Skeletal muscle satellite cell (primary cell): ENCODE results near the gene MRPL3.
"Not testable (repeated sequence)": the region's sequence is repeated elsewhere in the genome, so short reads cannot be mapped to it uniquely, and the experiment has no call there.

Experiments
- H3K27me3 ChIP-seq: 2 replicates; pipeline ENCODE4 v1.7.0; 2013; ENCODE audit warnings: low read length; ENCODE audit not compliant: control insufficient read depth, insufficient read depth
- H3K36me3 ChIP-seq: 2 replicates; pipeline ENCODE4 v1.7.0; 2013; ENCODE audit warnings: mild to moderate bottlenecking, control low read depth, low read length; ENCODE audit not compliant: insufficient read depth
- H3K4me1 ChIP-seq: 2 replicates; pipeline ENCODE4 v1.7.0; 2013; ENCODE audit warnings: low read length; ENCODE audit not compliant: control insufficient read depth, insufficient read depth
- H3K4me2 ChIP-seq: 2 replicates; pipeline ENCODE4 v1.7.0; 2013; ENCODE audit warnings: mild to moderate bottlenecking, low read length
- H3K4me3 ChIP-seq: 2 replicates; pipeline ENCODE4 v1.7.0; 2013; ENCODE audit warnings: low read length
- H3K9ac ChIP-seq: 2 replicates; pipeline ENCODE4 v1.7.0; 2013; ENCODE audit warnings: mild to moderate bottlenecking, low read depth, low read length, moderate library complexity
- H3K9me3 ChIP-seq: replicated peaks from 2 replicates; pipeline ENCODE4 v1.7.0; 2013; ENCODE audit warnings: mild to moderate bottlenecking, control low read depth, low read length

MRPL3 gene

GRCh38 chr3:131494706-131495105 is 8.1 kb downstream of the MRPL3 start:
- no peak overlapping the region for H3K9ac ChIP-seq
- H3K4me2 ChIP-seq, result no peak overlapping the region
- no peaks in the 10 kb centered on the region for H3K4me1 ChIP-seq
- no peaks in the 10 kb centered on the region for H3K27me3 ChIP-seq
- H3K36me3 ChIP-seq, result peaks cover 66% of the 10 kb centered on the region
- H3K4me3 ChIP-seq, result no peak overlapping the region
- H3K9me3 ChIP-seq, result no peaks in the 10 kb centered on the region

GRCh38 chr3:131491775-131492174 is 11.0 kb downstream of the MRPL3 start:
- Histone ChIP-seq H3K9ac (no peak overlapping the region), H3K9me3 (no peaks in the 10 kb centered on the region), H3K27me3 (no peaks in the 10 kb centered on the region), H3K36me3 (peaks cover 59% of the 10 kb centered on the region), H3K4me2 (no peak overlapping the region), H3K4me1 (no peaks in the 10 kb centered on the region), H3K4me3 (no peak overlapping the region)

- Histone ChIP-seq H3K9ac (no peak overlapping the region), H3K4me3 (no peak overlapping the region), H3K4me1 (no peaks in the 10 kb centered on the region), H3K27me3 (no peaks in the 10 kb centered on the region), H3K9me3 (no peaks in the 10 kb centered on the region), H3K36me3 (peaks cover 52% of the 10 kb centered on the region), H3K4me2 (no peak overlapping the region)
These were observed 11.7 kb downstream of the MRPL3 start for GRCh38 chr3:131491084-131491483.

- peaks cover 55% of the 10 kb centered on the region for H3K36me3 ChIP-seq
- H3K27me3 ChIP-seq, H3K9me3 ChIP-seq, H3K4me1 ChIP-seq, H3K9ac ChIP-seq, H3K4me2 ChIP-seq, H3K4me3 ChIP-seq: not testable (repeated sequence)
These were observed 16.2 kb downstream of the MRPL3 start for GRCh38 chr3:131486545-131486944.

GRCh38 chr3:131485119-131485518 is 17.7 kb downstream of the MRPL3 start:
- Histone ChIP-seq H3K9ac (no peak overlapping the region), H3K4me1 (no peaks in the 10 kb centered on the region), H3K9me3 (no peaks in the 10 kb centered on the region), H3K4me2 (no peak overlapping the region), H3K4me3 (no peak overlapping the region), H3K27me3 (no peaks in the 10 kb centered on the region), H3K36me3 (peaks cover 52% of the 10 kb centered on the region)

GRCh38 chr3:131484496-131485111 is 18.2 kb downstream of the MRPL3 start:
- H3K27me3 ChIP-seq, result no peaks in the 10 kb centered on the region
- no peak overlapping the region for H3K4me2 ChIP-seq
- no peak overlapping the region for H3K9ac ChIP-seq
- no peaks in the 10 kb centered on the region for H3K4me1 ChIP-seq
- no peaks in the 10 kb centered on the region for H3K9me3 ChIP-seq
- H3K4me3 ChIP-seq, result no peak overlapping the region
- H3K36me3 ChIP-seq, result peaks cover 49% of the 10 kb centered on the region

GRCh38 chr3:131480116-131480515 is 22.7 kb downstream of the MRPL3 start:
- Histone ChIP-seq H3K9ac (no peak overlapping the region), H3K36me3 (peaks cover 42% of the 10 kb centered on the region), H3K4me1 (no peaks in the 10 kb centered on the region)

GRCh38 chr3:131477813-131478212 is 25.0 kb downstream of the MRPL3 start:
- no peaks in the 10 kb centered on the region for H3K4me1 ChIP-seq
- H3K4me3 ChIP-seq, result no peak overlapping the region
- peaks cover 20% of the 10 kb centered on the region for H3K36me3 ChIP-seq
- no peaks in the 10 kb centered on the region for H3K9me3 ChIP-seq
- H3K9ac ChIP-seq, result no peak overlapping the region
- no peak overlapping the region for H3K4me2 ChIP-seq
- H3K27me3 ChIP-seq, result no peaks in the 10 kb centered on the region

More at GRCh38 chr3:131480116-131480515, 22.7 kb downstream of the MRPL3 start:
- Histone ChIP-seq H3K9me3 (no peaks in the 10 kb centered on the region), H3K27me3 (no peaks in the 10 kb centered on the region), H3K4me2 (no peak overlapping the region), H3K4me3 (no peak overlapping the region)

- Histone ChIP-seq H3K4me1 (no peaks in the 10 kb centered on the region), H3K9ac (no peak overlapping the region), H3K9me3 (no peaks in the 10 kb centered on the region), H3K27me3 (no peaks in the 10 kb centered on the region), H3K4me3 (no peak overlapping the region), H3K36me3 (peaks cover 27% of the 10 kb centered on the region), H3K4me2 (no peak overlapping the region)
These were observed 28.7 kb downstream of the MRPL3 start for GRCh38 chr3:131474115-131474514.

- no peaks in the 10 kb centered on the region for H3K4me1 ChIP-seq
- no peak overlapping the region for H3K4me3 ChIP-seq
- H3K36me3 ChIP-seq, result peaks cover 45% of the 10 kb centered on the region
- H3K9ac ChIP-seq, result no peak overlapping the region
- H3K4me2 ChIP-seq, result no peak overlapping the region
- no peaks in the 10 kb centered on the region for H3K27me3 ChIP-seq
- H3K9me3 ChIP-seq, result no peaks in the 10 kb centered on the region
These were observed 32.4 kb downstream of the MRPL3 start for GRCh38 chr3:131470377-131470776.

- no peak overlapping the region for H3K4me2 ChIP-seq
- H3K4me3 ChIP-seq, result no peak overlapping the region
These were observed 44.1 kb downstream of the MRPL3 start for GRCh38 chr3:131458653-131459052.

GRCh38 chr3:131457220-131457619 is 45.6 kb downstream of the MRPL3 start:
- Histone ChIP-seq H3K4me2 (no peak overlapping the region), H3K36me3 (peaks cover 19% of the 10 kb centered on the region), H3K9me3 (no peaks in the 10 kb centered on the region), H3K4me1 (peaks cover 9% of the 10 kb centered on the region), H3K27me3 (no peaks in the 10 kb centered on the region), H3K9ac (no peak overlapping the region), H3K4me3 (no peak overlapping the region)

More at GRCh38 chr3:131458653-131459052, 44.1 kb downstream of the MRPL3 start:
- H3K9me3 ChIP-seq, result no peaks in the 10 kb centered on the region
- no peaks in the 10 kb centered on the region for H3K27me3 ChIP-seq
- H3K36me3 ChIP-seq, result peaks cover 30% of the 10 kb centered on the region
- peaks cover 4% of the 10 kb centered on the region for H3K4me1 ChIP-seq
- no peak overlapping the region for H3K9ac ChIP-seq
